Stimulated activated CD4-positive, alpha-beta T cell treated with anti-CD3 and anti-CD28 coated beads, Interleukin-2, amount 100 ng/mL, for 48 hours (primary cell): ENCODE measurements around the gene EHMT1.

Experiments used
- DNase-seq, 2 donors: peaks; one replicate each; pipeline ENCODE4 v3.0.0-alpha.2; 2020

Gene EHMT1

GRCh38 chr9:137812356-137813023 is 193.7 kb downstream of the EHMT1 start:
- no peak for DNase-seq

DNA sequence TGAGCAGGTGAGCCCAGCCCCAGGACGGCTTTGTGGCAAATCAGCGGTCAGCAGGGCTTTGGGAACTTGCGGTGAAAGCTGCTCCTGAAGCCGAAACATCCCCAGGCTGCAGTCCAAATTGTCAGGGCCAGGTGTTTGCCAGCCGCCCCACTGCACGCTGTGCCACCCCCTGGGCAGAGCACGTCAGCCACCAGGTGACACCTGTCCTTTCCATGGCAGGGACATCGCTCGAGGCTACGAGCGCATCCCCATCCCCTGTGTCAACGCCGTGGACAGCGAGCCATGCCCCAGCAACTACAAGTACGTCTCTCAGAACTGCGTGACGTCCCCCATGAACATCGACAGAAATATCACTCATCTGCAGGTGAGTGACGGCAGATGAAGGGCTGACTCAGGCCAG is 194.4 kb downstream of the EHMT1 start:
- no peak for DNase-seq

DNA sequence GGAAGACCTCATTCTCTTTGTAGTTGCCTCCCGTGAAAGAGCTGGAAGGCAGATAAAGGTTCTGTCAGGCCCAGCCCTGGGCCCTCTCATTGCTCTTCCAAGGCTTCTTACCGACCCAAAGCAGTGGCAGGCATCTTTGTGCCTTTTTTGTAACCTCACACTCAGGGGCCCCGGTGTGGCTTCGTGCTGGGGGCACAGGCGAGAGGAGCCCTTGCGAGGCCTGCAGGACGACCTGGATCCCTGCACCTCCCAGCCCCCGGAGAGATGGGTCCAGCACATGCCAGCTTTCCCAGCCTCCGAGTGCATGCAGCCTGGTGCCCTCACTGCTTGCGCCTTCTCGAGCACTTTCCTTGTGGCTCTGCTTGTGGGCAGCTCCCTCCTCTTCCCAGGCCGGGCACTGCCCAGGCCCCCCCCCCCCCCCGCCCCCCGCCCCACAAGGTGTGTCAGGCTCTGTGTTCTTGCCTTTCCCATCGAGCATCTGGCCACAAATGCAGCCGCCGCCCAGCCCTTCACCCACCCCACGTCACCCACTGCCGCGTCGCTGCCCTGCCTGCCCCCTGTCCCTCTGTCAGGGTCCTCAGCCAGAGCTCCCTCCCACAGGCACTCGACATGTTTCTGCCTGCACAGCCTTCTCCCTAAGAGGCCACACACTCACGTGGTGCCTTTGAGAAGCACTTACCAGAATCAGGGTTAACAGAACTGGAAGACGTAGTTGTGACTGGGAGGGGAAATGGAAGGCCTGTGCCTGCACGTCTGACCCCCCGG is 195.0 kb downstream of the EHMT1 start:
- no peak for DNase-seq

GRCh38 chr9:137814436-137814835 is 195.6 kb downstream of the EHMT1 start:
- no peak for DNase-seq

GRCh38 chr9:137814841-137815240 is 196.0 kb downstream of the EHMT1 start:
- no peak for DNase-seq

GRCh38 chr9:137815256-137816255 is 196.8 kb downstream of the EHMT1 start:
- no peak for DNase-seq

GRCh38 chr9:137816531-137817235 is 197.9 kb downstream of the EHMT1 start:
- no peak for DNase-seq

DNA sequence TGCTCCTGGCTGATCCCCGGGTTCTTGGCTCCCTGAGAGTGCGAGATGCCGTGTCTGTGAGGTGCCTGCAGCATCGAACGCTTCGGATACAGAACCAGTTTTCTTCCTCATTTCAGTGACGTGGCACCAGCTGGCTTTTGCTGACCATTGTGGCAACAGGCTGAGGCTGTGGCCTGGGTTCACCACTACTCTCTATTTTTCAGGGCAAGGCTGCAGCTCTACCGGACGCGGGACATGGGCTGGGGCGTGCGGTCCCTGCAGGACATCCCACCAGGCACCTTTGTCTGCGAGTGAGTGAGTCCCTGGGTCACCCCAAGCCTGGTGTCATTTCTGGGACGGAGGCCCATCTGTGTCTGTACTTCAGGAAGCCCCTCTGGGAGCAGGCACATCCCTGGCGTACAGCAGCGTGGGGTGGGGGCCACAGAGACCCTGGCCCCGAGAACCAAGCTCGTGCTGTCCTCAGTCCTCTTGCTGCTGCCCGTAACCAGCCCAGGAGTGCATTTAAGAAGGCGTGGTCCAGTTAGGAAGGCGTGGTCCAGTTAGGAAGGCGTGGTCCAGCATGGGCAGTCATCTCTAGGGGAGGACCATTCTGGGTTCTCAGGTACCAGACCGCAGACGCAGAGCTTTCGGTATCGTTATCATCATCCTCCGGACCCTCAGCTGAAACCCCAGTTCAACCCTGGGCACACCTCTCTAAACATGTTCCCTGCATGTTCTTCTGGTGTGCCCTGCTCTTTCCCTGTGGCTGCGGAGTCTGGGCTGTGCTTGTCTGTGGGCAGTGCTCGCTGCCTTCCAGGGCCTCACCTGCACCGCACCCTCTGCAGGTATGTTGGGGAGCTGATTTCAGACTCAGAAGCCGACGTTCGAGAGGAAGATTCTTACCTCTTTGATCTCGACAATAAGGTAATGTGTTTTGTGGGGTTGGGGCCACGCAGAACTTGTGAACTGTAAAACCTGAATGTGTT is 198.7 kb downstream of the EHMT1 start:
- no peak for DNase-seq

DNA sequence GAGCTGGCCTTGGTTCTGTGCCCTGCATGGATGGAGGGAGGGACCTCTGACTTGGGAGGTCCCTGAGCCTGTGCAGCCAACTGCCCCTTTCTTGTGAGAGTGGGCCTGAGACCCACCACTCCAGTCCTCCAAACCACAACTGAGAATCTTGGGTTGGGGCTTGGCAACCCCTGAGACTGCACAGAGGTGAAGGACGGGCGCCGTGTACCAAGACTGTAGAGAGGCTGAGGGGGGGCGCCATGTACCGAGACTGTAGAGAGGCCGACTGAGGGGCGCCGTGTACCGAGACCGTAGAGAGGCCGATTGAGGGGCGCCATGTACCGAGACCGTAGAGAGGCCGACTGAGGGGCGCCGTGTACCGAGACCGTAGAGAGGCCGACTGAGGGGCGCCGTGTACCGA is 199.5 kb downstream of the EHMT1 start:
- no peak for DNase-seq

GRCh38 chr9:137820161-137820855 is 201.5 kb downstream of the EHMT1 start:
- DNase-seq, result no peak

DNA sequence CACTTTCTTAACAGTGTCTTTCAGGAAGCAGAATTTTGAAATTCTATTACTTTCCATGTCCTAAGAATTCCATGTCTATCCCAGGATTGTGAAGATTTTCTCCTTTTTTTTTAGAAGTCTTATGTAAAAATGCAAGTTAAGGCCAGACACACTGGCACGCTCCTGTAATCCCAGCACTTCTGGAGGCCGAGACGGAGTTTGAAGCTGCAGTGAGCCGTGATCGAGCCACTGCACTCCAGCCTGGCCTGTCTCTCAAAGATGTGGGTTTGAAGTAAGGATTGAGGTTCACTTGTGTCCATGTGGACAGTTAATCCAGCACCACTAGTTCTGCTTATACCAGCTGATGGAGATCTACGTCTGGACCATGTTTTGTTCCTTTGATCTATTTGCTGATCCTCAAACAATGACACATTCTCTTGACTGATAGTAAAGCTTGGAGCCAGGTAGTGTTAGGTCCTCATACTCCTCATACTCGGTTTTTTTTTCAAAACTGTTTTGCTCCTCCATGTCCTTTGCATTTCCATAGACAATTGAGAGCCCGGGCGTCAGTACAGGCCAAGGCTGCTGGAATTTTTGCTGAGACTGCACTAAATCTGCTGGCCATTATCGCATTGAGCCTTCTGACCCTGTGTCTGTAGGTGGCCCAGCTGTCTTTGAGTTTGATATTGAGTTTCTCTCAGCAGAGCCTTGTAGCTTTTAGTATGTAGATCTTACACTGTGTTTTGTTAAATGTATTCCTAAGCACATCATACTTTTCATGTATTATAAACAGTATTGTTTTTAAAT is 205.4 kb downstream of the EHMT1 start:
- DNase-seq, result no peak

GRCh38 chr9:137825324-137825989 is 206.7 kb downstream of the EHMT1 start:
- no peak for DNase-seq

DNA sequence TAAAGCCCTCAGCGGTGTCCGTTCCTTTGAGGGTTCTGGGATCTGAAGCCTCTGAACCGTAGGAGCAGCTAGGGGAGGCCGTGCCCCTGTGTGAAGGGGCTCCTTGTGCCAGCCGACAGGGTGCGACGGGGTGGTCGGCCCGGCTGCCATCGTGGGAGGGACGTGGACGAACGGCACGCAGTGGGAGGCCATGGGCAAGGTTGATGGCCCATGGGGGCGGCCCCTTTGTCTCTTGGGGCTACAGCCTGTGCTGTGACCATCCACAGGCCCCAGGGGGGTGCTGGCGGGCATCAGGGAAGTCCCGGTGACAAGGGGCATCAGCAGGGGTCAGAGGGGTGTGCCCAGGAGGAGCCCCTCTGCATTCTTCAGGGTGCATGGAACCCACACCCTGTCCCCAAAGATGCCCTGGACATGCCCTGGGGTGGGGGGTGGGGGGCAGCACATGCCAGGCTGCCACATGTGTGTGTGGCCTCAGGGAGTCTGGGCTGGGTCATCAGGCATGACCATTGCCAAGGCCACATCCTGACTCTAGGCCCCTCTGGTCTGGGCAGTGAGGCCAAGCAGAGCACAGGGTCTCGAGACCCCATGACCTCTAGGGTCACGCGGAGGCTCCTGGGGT is 209.2 kb downstream of the EHMT1 start:
- DNase-seq, result no peak

DNA sequence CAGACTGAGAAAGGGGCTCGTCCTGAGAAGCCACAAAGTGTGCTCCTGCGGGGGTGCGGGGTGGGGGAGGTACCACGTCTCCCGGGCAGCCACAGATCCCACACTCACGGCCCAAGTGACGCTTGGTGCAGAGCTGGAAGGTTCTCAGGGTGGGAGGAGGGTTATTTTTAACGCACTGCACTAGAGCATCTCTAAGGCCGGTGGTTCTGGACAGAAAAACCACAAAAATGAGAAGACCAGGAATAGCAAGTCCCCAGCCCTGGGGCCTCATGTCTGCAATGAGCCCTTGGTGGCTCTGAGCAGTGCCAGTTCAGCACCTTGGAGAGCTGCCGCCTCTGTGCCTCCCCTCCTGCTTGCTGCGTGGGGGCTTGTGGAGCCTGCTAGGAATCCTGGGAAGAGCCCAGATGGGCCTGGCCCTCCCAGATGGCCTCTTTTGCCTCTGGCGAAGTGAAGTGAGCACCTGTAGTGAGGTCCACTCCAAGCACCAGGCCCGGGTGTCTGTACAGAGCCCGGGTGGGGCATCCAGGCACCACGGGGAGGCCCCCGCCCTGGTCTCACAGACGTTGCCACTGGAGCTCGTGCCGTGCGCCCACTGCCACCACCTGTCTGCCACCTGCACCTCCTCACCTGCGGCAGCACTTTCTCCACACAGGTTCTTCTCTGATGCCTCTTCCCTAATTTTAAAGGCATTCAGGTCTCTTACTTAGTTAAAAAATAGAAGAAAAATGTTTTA is 209.9 kb downstream of the EHMT1 start:
- no peak for DNase-seq

DNA sequence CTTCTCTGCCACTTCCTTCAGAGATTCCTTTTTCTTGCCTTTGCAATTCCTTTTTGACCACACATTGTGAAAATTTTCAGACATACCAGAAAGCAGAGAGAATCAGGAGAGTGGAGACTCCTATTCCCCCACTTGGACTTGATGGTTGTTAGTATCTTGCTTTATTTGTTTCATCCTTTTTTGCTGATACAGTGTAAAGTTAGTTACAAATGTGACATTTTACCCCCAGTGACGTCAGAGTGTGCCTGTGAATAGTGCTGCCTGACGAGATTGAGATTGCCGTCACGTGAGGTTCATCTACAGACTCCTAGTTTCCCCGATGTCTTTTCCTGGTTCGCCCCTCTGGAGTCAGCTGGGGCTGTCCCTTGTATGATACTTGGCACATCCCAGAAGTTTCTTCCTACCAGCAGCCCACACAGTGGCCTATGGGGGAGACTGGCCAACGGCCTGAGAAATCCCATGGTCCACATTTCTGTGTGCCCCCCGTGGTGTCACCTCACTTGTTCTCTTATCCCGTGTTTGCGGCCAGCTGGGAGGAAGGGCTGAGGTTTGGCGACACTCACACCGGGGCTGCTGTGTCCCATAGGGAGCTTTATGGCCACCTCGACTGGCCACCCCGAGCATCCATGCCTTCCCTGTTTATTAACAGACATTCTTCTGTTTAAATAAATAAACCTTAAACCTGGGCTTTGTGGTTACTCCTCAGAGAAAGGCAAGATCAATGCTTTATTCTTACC is 210.6 kb downstream of the EHMT1 start:
- DNase-seq, result no peak

DNA sequence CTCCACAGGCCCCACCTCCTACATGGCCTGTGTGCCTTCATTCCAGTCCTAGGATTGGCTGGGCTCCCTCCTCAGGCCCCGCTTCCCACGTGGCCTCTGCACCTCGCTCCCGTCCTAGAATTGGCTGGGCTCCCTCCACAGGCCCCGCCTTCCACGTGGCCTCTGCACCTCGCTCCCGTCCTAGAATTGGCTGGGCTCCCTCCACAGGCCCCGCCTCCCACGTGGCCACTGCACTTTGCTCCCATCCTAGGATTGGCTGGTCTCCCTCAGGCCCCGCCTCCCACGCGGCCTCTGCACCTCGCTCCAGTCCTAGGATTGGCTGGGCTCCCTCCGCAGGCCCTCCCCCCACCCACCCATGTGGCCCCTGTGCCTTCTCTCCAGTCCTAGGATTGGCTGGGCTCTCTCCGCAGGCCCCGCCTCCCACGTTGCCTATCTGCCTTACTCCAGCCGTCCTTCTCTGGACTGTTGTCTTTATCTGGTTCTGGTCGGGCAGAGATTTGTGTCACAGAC is 213.4 kb downstream of the EHMT1 start:
- DNase-seq, result no peak
